Naive thymus-derived CD4-positive, alpha-beta T cell (primary cell): Measurements from ENCODE around the gene AATF. TPM values are rescaled to one million over a fixed set of nuclear protein-coding genes. Genes with fewer than 3 reads are reported as not detected.

Experiments
- ATAC-seq: fragments of 150-1000 bp; cut with Tn5 transposase; 2 replicates; pipeline ENCODE4 v1.10.0; 2021; ENCODE audit warnings: mild to moderate bottlenecking, moderate library complexity
- CTCF ChIA-PET: fragments of 350-600 bp; sonication (Branson Sonifier 250); formaldehyde crosslinking; loops from one replicate; lab custom pipeline; 2021; ENCODE audit warnings: antibody characterized with exemption; lab: Charles Lee
- POLR2A ChIA-PET: fragments of 350-600 bp; sonication (Branson Sonifier 250); formaldehyde crosslinking; loops from one replicate; lab custom pipeline; 2021; ENCODE audit warnings: antibody characterized with exemption, inconsistent platforms; lab: Charles Lee
- DNase-seq, 9 donors: peaks; one replicate each; pipeline versions ENCODE4 v3.0.0 to v3.0.0-alpha.2; 2020 to 2022; ENCODE audit warnings: mixed read lengths in 1 of 9
- H3K27ac ChIP-seq: one replicate; pipeline ENCODE4 v1.7.0; 2013; ENCODE audit warnings: mild to moderate bottlenecking, low read depth, low read length, moderate library complexity
- H3K27me3 ChIP-seq, 2 donors: one replicate each; pipeline ENCODE4 v1.7.0; 2013; ENCODE audit warnings: low read length in 2 of 2, mild to moderate bottlenecking in 2 of 2, moderate library complexity in 2 of 2; ENCODE audit not compliant: control insufficient read depth in 2 of 2, insufficient read depth in 2 of 2
- H3K36me3 ChIP-seq, 3 experiments: 1 replicate in 2 of 3; 2 replicates in 1 of 3; pipeline ENCODE4 v1.7.0; 2013; ENCODE audit warnings: low read length in 3 of 3, mild to moderate bottlenecking in 3 of 3, moderate library complexity in 1 of 3; ENCODE audit not compliant: insufficient read depth in 3 of 3, control insufficient read depth in 2 of 3
- H3K4me1 ChIP-seq, 2 donors: one replicate each; pipeline ENCODE4 v1.7.0; 2013; ENCODE audit warnings: low read length in 2 of 2, mild to moderate bottlenecking in 2 of 2, moderate library complexity in 1 of 2; ENCODE audit not compliant: control insufficient read depth in 2 of 2, insufficient read depth in 2 of 2
- H3K4me3 ChIP-seq: 2 replicates; pipeline ENCODE4 v1.7.0; 2013; ENCODE audit warnings: mild to moderate bottlenecking, low read length
- H3K9me3 ChIP-seq, 3 experiments: 1 replicate in 2 of 3; 2 replicates in 1 of 3; pipeline ENCODE4 v1.7.0; 2013; ENCODE audit warnings: low read length in 3 of 3; ENCODE audit not compliant: control insufficient read depth in 2 of 3
- H3K27ac Mint-ChIP-seq, 9 donors: one replicate each; pipeline ENCODE4 v1.8.0; 2020 to 2022; ENCODE audit warnings: mixed read lengths in 9 of 9, mild to moderate bottlenecking in 8 of 9, moderate library complexity in 5 of 9, inconsistent platforms in 2 of 9
- H3K27me3 Mint-ChIP-seq, 5 donors: one replicate each; pipeline ENCODE4 v1.8.0; 2021 to 2022; ENCODE audit warnings: mixed read lengths in 5 of 5, mild to moderate bottlenecking in 1 of 5
- H3K36me3 Mint-ChIP-seq, 5 donors: one replicate each; pipeline ENCODE4 v1.8.0; 2020 to 2022; ENCODE audit warnings: mixed read lengths in 5 of 5, mild to moderate bottlenecking in 3 of 5, inconsistent platforms in 1 of 5
- H3K4me1 Mint-ChIP-seq, 7 donors: one replicate each; pipeline ENCODE4 v1.8.0; 2020 to 2022; ENCODE audit warnings: mixed read lengths in 7 of 7, mild to moderate bottlenecking in 3 of 7, inconsistent platforms in 1 of 7
- H3K4me3 Mint-ChIP-seq, 10 donors: one replicate each; pipeline ENCODE4 v1.8.0; 2020 to 2022; ENCODE audit warnings: mild to moderate bottlenecking in 10 of 10, mixed read lengths in 10 of 10, moderate library complexity in 6 of 10, inconsistent platforms in 2 of 10
- H3K9me3 Mint-ChIP-seq, 11 donors: one replicate each; pipeline ENCODE4 v1.8.0; 2020 to 2022; ENCODE audit warnings: mixed read lengths in 11 of 11, mild to moderate bottlenecking in 4 of 11, inconsistent platforms in 1 of 11, moderate library complexity in 1 of 11
- intact Hi-C, 2 donors: fragments of 100-400 bp; cut with micrococcal nuclease; formaldehyde crosslinking; loops; one replicate each; pipeline ENCODE4 v1.15.1; 2023
- polyA plus RNA-seq, 2 donors: library from polyadenylated mRNA; unstranded; fragments of 300-500 nt; fragmentation: Illumina TruSeq; gene quantifications; one replicate each; pipeline ENCODE4 v1.2.3, GENCODE V29; 2021
- total RNA-seq, 6 experiments: library from RNA in 5 of 6; stranded (reverse) in 5 of 6; gene quantifications; 1 replicate in 5 of 6; 2 replicates in 1 of 6; pipeline ENCODE4 v1.2.3 and lab custom pipeline; 2021 to 2026

Gene AATF
- total and polyA plus RNA-seq, 7 experiments from 2014 or later = 39.7 to 97.1 (median 60.8) TPM

DNA sequence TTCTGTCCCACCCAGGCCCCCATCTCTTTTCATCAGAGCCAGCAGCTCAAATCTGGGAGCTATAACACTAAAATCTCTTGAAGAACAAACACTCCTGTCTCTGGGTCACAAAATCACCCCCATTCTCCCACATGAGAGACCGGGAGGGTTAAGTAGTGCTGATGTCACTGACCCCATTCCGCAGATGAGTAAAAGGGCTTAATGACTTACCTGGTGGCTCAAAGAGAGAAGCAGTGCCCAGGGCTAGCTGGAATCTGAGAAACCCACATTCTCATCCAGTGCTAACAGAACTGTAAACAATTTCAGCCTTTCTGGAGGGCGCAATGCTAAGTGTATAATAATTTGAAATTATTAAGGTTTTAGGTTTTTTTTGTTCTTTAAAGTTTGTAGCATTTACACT, 37.8 kb upstream of the AATF start:
- POLR2A ChIA-PET = no interaction called here
- Histone ChIP-seq H3K9me3 (no peaks in the 10 kb centered on the region), H3K4me1 (no peaks in the 10 kb centered on the region), H3K27me3 (no peaks in the 10 kb centered on the region), H3K27ac (no peak overlapping the region), H3K4me3 (no peak overlapping the region), H3K36me3 (no peaks in the 10 kb centered on the region)
- CTCF ChIA-PET = no interaction called here
- H3K9me3 Mint-ChIP-seq = no peaks in the 10 kb centered on the region
- intact Hi-C loops = no loop called here
- DNase-seq = no peak
- no peak overlapping the region for H3K27ac Mint-ChIP-seq
- H3K4me3 Mint-ChIP-seq = no peak overlapping the region
- peaks cover 0 to 3% (median 0%) of the 10 kb centered on the region in 7 donors for H3K4me1 Mint-ChIP-seq
- ATAC-seq = no peak
- H3K36me3 Mint-ChIP-seq = no peaks in the 10 kb centered on the region
- H3K27me3 Mint-ChIP-seq = peaks cover 16 to 39% (median 33%) of the 10 kb centered on the region in 5 donors

DNA sequence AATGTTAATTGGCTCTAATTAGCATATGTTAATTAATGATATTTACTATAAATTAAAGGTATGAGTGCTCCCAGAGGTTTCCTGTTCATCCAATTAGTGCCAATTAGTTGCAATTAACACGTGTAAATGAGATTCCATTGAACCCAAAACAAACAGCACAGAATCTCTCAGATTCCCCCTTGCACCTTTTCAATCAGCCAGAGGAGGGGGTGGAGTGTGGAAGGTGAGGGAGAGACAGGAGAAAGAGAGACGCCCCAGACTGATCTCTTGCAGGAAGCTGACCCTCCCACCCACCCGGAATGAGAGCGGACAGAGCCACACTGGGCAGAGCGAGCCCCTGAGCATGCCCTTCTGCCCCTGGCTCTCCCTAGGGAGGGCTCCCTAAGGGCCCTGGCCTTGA, 35.6 kb upstream of the AATF start:
- intact Hi-C loops = no loop called here
- H3K4me3 ChIP-seq = no peak overlapping the region
- H3K36me3 Mint-ChIP-seq = no peaks in the 10 kb centered on the region
- H3K4me3 Mint-ChIP-seq = no peak overlapping the region
- H3K27me3 Mint-ChIP-seq = peaks cover 14 to 27% (median 16%) of the 10 kb centered on the region in 5 donors
- H3K4me1 ChIP-seq = no peaks in the 10 kb centered on the region
- no peak overlapping the region for H3K27ac Mint-ChIP-seq
- no peak overlapping the region for H3K27ac ChIP-seq
- ATAC-seq (no peak), DNase-seq (no peak)
- no peaks in the 10 kb centered on the region for H3K9me3 ChIP-seq
- ChIA-PET CTCF (no interaction called here), POLR2A (no interaction called here)
- H3K36me3 ChIP-seq = no peaks in the 10 kb centered on the region
- H3K27me3 ChIP-seq = no peaks in the 10 kb centered on the region
- H3K4me1 Mint-ChIP-seq = peaks cover 0 to 3% (median 0%) of the 10 kb centered on the region in 7 donors
- no peaks in the 10 kb centered on the region for H3K9me3 Mint-ChIP-seq

DNA sequence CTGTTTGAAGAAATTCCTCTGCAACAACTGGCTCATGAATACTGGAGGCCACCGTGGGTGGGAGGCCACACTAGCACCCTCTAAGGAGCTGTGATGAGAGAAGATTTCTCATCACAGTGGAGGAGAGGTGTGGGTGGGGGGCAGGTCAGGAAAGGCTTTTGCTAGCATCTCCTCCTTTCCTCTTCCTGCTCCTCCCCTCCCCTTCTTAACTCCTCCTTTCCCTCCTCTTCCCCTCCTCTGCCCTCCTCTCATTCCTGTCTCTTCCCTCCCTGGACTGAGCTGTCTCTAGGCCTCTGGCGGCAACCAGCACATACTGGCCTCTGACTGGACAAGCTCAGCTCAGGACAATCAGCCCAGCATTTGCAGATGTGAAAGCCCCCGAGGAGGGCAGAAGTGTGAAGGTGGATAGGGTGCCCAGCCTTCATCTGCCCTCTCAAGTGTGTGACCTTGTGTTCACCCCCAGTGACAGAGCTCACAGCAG, 30.5 kb upstream of the AATF start:
- Histone ChIP-seq H3K27me3 (no peaks in the 10 kb centered on the region), H3K4me1 (no peaks in the 10 kb centered on the region), H3K9me3 (no peaks in the 10 kb centered on the region), H3K27ac (no peak overlapping the region), H3K4me3 (no peak overlapping the region), H3K36me3 (no peaks in the 10 kb centered on the region)
- Mint-ChIP-seq H3K36me3 (no peaks in the 10 kb centered on the region), H3K27me3 (peaks cover 17 to 47% (median 38%) of the 10 kb centered on the region in 5 donors), H3K27ac (no peak overlapping the region), H3K4me1 (peaks cover 0 to 15% (median 0%) of the 10 kb centered on the region in 7 donors), H3K9me3 (no peaks in the 10 kb centered on the region), H3K4me3 (no peak overlapping the region)
- DNase-seq (no peak), ATAC-seq (no peak)
- POLR2A ChIA-PET = no interaction called here
- intact Hi-C loops = no loop called here
- CTCF ChIA-PET = no interaction called here

DNA sequence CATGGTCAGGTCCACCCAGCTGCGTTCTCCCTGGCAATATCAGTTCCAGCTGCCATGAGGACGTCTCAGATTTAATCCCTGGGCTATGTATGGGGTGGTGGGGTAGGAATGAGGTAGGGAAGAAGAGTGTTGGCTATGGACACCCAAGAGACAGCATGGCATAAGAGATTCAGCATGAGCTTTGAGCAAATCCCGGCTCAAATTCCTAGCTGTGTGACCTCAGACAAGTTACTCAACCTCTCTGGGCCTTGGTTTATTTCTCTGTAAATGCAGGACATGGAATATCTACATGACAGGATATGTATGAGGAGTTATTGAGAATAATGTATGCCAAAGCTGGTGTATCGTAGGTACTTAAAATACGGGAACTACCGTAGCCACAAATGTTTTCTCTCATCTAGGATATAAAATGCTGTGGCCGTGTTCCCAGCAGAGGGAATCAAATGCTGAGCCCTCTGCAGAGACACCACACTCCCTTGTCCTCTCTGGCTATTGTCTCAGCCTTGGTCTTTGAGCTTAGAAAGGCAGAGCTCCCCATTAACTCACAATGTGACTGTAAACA, 29.3 kb upstream of the AATF start:
- intact Hi-C loops = no loop called here
- Histone ChIP-seq H3K27ac (no peak overlapping the region), H3K27me3 (no peaks in the 10 kb centered on the region), H3K9me3 (no peaks in the 10 kb centered on the region), H3K4me3 (no peak overlapping the region), H3K36me3 (no peaks in the 10 kb centered on the region), H3K4me1 (no peaks in the 10 kb centered on the region)
- no peaks in the 10 kb centered on the region for H3K36me3 Mint-ChIP-seq
- no peak overlapping the region for H3K27ac Mint-ChIP-seq
- ChIA-PET POLR2A (no interaction called here), CTCF (interaction anchor here (0.6 kb wide), 1 partner anchor 9 kb away, joined by 3 read pairs; no protein-coding TSS in a partner anchor)
- H3K4me1 Mint-ChIP-seq = peaks cover 0 to 15% (median 0%) of the 10 kb centered on the region in 7 donors
- H3K27me3 Mint-ChIP-seq = peaks cover 17 to 47% (median 40%) of the 10 kb centered on the region in 5 donors
- no peaks in the 10 kb centered on the region for H3K9me3 Mint-ChIP-seq
- no peak overlapping the region for H3K4me3 Mint-ChIP-seq
- DNase-seq = no peak
- no peak for ATAC-seq

DNA sequence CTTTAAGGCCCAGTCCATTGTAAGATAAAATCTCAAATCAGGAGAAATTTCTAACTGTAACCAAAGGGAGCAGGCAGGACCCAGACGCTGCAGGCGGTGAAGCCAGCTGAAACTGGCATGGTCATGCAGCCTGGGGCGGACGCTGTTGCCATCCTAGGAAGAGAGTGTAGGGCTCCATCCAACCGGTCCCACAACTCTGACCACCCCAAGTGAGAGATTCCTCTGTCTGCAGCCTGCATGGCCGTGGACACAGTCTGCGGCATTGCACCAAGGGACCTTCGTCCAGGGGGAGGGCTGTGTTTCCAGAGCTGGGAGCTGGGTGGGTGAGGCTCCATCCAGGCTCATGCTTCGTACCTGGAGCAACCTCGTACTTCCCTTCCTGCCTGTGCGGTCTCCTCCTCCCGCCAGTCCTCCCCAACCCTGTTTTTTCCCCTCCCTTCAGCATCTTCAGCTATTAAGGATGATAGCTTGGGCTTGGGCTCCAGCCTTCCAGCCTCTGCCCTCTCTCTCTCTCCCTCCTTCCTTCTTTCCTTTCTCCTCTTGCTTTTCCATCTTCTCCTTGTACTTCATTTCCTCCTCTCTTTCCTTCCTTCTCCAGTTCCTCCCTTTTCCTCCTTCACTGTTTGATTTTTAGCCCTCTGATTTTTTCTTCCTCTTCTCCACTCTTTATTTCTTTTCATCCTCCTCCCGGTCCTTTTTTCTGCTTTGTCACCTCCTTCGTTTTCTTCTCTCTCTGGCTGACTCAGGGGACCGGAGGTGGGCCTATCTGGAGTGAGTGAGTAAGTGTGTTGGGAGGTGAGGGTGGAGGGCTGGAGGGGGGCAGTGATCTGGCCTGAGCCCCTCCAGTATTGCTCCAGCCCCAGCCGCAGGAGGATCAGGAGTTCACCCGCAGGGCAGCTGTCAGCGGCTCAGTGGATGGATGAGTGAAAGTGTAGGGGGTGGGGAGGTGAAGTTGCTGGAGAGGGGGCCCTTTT, 28.4 kb upstream of the AATF start:
- Histone ChIP-seq H3K36me3 (no peaks in the 10 kb centered on the region), H3K27me3 (no peaks in the 10 kb centered on the region), H3K4me3 (no peak overlapping the region), H3K4me1 (no peaks in the 10 kb centered on the region), H3K27ac (no peak overlapping the region), H3K9me3 (no peaks in the 10 kb centered on the region)
- ATAC-seq = no peak
- POLR2A ChIA-PET = no interaction called here
- intact Hi-C loops = no loop called here
- H3K4me1 Mint-ChIP-seq = peaks cover 0 to 15% (median 0%) of the 10 kb centered on the region in 7 donors
- CTCF ChIA-PET = interaction anchor here (0.6 kb wide), 1 partner anchor 10 kb away, joined by 3 read pairs; no protein-coding TSS in a partner anchor
- DNase-seq = no peak
- H3K36me3 Mint-ChIP-seq = no peaks in the 10 kb centered on the region
- peaks cover 19 to 52% (median 42%) of the 10 kb centered on the region in 5 donors for H3K27me3 Mint-ChIP-seq
- H3K9me3 Mint-ChIP-seq = no peaks in the 10 kb centered on the region
- no peak overlapping the region for H3K4me3 Mint-ChIP-seq
- H3K27ac Mint-ChIP-seq = no peak overlapping the region

DNA sequence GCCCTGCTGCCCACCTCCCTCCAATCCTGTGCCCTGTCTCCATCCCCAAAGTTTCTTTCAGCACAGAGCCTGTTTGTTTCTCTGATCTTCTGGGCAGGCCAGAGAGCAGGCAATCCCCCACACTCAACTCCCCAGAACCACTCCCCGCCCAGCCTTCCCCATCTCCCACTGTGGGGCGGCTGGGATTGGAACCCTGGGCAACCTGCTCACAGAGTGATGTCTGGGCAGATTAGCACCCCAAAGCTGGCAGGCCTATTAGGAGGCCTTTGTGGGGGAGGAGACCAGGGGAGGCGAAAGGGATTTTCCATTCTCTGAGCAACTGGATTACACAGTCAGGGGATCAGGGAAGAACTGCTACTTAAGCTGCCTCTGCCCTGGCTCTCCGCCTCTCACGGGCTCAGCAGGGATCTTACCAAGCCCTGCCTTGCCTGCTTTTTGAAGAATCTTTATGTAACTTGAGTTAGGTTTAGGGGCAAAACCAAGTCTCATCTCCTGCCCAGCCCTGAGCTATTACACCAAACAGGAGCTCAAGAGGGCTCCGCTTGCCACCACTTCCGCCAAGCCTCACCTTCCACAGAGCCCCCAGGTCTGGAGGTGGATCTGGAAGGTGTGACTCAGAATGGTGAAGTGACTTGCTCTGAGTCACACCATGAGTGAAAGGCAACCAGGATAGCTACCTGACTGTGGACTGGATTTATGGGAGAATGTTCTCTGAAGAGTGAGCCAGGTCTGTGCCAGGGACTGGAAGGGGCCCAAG, 27.5 kb upstream of the AATF start:
- no peaks in the 10 kb centered on the region for H3K9me3 ChIP-seq
- H3K4me1 ChIP-seq = no peaks in the 10 kb centered on the region
- Mint-ChIP-seq H3K36me3 (no peaks in the 10 kb centered on the region), H3K27me3 (peaks cover 25 to 57% (median 46%) of the 10 kb centered on the region in 5 donors), H3K9me3 (no peaks in the 10 kb centered on the region), H3K27ac (no peak overlapping the region), H3K4me3 (no peak overlapping the region), H3K4me1 (peaks cover 0 to 12% (median 0%) of the 10 kb centered on the region in 7 donors)
- DNase-seq = peak in 1 of 9 donors; percentile 66
- no peaks in the 10 kb centered on the region for H3K36me3 ChIP-seq
- H3K4me3 ChIP-seq = no peak overlapping the region
- POLR2A ChIA-PET = no interaction called here
- no peaks in the 10 kb centered on the region for H3K27me3 ChIP-seq
- ATAC-seq = no peak
- no peak overlapping the region for H3K27ac ChIP-seq
- intact Hi-C loops = no loop called here
- CTCF ChIA-PET = no interaction called here
